DMS114 treated with DMSO at 0.1 percent for 48 hours (cell line): Measurements from ENCODE around the gene EFNA1.

ENCODE experiments used
- DNase-seq: peaks from one replicate; lab custom pipeline; 2025; ENCODE audit not compliant: unreplicated experiment; lab: John Stamatoyannopoulos, UW

EFNA1 gene

DNA sequence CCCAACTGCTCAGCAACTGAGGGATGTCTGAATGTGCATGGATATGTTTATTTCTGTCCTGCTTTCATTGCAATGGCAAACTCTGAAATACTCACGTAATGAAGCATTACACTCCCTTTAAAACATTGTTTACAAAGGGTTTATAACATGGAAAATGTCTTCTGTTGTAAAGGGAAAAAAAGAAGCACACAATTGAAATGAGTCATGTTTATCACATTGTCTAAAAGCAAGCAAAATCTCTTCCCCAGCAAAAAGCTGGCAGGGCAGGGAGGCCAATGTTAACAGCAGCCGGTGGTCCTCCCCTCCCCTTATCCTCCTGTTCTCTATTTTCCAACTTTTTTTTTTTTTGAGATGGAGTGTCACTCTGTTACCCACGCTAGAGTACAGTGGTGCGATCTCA is 3.9 kb upstream of the EFNA1 start:
- no peak for DNase-seq

DNA sequence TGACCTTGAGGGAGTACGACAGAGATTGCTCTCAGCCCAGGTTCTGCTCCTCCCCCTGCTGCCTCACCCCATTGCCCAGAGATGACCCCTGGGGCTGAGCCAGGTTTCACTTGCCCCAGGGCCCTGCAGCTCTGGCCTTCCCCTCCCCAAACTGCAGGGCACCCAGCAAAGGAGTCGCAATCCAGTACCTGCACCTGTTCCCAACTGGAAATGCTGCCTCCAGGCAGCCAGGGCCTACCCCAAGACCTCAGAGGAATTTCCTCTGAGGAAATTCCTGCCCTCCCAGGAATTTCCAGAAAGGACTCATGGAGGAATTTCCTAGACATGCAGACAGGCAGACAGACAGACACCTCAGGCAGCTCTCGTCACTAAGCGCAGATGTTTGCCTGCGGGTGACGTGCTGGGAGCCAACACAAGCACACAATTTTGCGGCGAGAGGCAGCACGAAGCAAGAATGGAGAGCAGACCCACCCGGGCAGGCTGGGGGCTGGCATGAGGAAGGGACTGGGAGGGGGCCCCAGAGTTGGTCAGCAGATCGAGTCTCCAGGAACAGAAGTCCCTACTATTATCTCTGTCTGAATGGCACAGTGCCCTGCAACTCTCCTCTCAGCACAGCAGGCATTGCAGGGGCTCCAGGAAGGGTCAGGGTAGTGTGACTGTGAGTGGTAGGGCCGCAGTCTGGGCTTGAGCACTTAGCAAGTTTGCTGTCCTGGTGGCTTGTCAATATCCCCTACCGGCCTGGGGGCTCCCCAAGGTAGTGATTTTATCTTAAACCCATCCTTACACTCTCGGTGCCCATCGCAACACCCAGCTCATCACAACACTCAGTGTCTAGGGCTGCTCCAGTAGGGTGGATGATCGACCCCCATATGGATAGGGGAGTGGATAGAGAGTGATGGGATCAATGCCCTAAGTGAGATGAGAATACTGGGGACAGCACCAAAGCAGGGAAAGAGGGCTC is 2.9 kb upstream of the EFNA1 start:
- no peak for DNase-seq

DNA sequence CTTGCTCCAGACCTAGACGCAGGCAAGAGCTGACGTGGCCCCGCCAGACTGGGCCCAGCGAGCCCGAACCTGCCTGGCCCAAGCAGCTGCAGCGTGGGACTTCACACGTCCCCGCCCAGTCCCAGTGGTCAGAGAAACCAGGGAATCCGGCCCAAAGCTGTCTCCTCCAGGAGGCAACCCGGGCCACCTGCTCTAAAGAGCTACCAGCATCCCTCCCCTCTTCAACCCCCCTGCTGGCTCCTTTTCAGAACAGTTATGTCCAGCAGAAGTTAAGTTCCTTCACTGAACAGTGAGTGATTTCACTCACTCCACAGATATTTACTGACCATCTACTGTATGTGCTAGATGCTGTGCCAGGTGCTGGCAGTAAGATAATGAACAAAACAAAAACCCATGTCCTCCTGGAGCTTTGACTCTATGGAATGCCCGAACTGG is 2.1 kb upstream of the EFNA1 start:
- DNase-seq: no peak

DNA sequence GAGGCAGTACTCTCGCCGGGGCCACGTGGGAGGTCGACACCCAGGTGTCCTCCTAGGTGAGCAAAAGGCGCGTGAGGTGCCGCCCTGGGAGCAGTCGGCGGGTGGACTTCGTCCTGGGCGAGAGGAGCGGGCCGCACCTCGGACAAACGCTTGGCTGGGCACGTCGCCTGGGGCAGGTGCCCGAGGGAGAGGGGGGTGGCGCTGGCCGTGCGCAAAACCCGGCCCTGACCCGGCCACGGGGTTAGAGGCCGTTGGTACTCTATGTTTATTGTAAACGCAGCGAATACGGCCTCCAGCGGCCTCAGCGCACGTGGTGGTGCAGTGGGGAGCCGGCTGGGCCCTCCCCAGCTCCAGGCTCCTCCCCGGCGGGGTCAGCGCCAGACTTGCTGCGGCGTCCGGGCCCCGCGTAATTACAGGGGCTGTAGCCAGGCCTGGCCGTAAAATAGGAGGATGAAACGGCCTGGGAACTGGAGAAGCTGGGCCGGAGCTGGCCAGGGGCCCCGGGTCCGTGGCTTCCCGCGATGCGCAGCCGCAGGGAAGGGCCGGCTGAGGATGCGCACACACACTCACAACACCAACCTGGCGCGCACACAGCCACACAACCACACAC is 1.6 kb upstream of the EFNA1 start:
- no peak for DNase-seq

DNA sequence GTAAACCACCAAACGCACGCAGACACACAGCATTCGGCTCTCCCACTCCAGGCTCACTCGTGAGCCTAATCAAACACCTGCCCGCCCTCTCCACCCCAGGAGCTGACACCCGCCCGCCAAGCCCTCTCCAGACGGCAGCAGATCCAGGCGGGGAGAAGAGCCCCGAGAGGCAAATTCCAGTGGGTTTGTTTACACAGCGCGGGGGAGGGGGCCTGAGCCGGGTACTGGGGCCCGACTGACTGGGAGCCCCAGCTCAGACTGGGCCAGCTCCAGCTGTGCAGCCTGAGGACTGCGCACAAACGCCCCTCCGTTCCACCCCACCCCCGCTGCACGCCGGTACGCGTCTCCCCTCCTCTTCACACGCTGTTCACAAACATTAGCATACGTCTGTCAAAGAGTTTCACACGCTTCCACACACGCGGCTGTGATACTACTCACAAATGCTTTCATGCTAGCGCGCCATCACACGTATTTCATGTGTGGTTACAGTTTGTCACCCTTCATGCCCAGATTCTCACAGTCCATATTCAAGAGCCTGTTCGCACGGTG is 1.0 kb upstream of the EFNA1 start:
- DNase-seq: no peak

DNA sequence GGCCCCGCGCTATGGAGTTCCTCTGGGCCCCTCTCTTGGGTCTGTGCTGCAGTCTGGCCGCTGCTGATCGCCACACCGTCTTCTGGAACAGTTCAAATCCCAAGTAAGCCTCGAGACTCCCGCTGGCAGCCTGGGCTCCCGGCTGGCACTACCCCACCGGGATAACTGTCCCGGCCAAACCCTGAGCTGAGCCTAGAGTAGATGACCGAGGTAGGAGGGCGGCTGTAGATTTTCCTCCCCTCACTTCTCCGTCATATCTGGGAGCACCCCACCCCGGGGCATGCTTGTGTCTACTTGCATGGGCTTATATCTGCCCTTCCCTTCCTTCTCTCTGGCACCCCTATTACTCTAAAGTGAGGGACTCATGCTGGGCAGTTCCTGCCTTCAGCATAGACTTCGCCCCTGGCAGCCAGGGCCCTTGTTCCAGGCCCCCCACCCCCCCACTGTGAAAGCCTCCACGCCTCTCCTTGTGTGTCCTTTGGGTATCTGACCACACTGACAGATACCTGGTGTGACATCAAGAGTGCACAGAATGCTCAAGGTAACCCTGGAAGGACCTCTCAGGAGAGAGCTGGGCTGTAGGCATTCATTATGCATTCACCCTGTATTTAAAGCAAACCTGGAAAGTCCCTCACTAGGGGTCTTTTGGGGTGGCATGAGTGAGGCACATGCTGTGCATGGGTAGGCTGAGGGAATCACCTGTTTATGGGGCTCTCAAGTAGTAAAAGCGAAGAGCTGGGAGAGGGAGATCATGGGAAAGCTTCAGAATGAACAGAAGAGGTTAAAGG is 485 bp downstream of the EFNA1 start:
- no peak for DNase-seq

DNA sequence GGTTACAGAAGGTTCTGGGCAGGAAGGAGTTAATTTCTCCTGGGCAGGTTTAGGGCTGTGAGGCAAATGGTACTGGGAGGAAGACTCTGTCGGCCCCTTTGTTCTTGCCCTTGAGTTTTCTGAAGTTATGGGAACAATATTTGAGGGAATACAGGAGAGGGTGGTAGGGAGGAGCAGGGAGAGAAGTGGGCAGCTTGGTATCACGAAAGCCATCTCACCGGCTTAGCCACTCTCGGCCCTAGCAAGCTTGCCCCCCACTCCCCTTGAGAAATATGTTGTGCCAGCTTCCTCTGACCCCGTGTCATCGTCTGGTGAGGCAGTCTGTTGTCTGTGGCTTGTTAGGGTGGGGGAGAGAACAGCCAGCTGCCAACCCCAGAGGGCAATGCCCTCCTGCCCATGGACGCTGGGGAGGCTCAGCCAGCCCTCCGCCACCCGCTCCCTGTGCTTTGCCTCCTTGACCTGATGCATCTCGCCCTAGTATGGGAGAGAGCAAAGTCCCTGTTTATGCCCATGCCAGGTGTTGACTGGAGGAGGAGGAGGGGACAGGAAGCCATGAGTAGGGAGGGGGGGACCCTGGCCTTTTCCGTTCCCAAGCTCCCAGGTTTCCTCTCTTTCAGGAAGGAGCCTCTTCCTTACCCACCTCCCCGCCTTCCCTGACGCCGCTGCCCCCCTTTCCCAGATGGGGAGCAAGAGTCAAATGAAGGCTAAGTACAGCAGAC is 1.2 kb downstream of the EFNA1 start:
- no peak for DNase-seq

DNA sequence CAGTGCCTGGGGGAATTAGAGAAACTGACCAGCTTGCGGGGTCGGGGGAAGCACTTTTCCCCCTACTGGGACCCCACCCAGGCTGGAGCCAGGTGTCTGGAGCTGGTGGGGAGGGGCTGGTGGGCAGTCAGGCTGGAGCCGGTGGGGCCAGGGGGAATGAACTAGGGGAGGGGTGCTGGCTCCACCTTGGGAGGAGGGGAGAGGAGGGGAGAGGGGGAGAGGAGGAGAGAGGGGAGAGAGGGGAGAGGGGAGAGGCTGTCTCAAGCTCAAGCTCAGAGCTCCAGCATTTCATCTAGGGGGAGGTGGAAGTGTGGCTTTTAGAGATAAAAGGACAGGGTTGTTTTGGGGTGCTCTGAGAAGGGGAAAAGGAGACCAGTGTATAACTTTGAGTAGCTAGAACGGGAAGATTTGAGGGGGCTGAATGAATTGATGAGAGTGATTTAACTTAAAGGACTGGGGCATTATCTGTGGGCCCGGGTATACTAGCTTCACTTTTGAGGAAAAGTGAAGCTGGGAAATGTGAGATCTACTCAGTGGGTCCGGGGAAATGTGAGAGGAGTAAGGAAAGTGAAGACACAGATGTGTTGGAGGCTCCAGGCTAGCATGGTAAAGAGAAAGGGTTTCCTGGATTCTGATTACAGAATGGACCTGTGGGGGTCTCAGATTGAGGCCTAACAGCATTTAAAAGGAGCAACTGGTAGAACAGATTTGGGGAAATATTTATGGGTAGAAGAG is 2.8 kb downstream of the EFNA1 start:
- no peak for DNase-seq

DNA sequence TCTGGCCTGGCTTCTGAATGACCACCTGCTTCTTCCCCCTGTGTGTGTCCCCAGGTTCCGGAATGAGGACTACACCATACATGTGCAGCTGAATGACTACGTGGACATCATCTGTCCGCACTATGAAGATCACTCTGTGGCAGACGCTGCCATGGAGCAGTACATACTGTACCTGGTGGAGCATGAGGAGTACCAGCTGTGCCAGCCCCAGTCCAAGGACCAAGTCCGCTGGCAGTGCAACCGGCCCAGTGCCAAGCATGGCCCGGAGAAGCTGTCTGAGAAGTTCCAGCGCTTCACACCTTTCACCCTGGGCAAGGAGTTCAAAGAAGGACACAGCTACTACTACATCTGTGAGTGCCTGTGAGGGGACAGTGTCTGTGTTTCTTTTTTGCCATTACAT is 3.6 kb downstream of the EFNA1 start:
- DNase-seq: no peak

DNA sequence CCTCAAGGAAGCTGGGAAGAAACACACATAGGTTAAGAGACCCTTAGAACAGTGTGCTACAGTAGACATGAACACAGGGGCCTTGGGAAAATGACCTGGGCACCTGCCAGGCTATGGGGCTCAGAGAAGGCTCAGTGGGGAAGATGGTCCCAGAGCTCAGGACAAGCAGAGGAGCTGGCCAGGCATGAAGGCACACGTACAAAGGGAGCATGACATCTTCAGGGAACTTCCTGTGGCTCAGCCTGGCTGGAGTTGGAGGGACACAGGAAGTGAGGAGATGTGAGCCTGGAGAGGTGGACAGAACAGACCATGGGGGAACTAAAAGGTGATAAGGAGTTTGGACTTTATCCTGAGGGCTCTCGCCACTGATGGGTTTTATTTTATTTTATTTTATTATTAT is 4.2 kb downstream of the EFNA1 start:
- DNase-seq: no peak

DNA sequence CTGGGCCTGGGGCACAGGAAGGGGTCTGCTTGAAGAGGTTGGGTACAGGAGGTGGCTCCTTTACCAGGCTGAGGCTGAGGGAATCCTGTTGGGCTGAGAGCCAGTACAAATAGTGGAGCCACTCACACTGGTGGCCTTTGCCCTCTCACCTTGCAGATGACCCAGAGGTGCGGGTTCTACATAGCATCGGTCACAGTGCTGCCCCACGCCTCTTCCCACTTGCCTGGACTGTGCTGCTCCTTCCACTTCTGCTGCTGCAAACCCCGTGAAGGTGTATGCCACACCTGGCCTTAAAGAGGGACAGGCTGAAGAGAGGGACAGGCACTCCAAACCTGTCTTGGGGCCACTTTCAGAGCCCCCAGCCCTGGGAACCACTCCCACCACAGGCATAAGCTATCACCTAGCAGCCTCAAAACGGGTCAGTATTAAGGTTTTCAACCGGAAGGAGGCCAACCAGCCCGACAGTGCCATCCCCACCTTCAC is 6.2 kb downstream of the EFNA1 start:
- no peak for DNase-seq

DNA sequence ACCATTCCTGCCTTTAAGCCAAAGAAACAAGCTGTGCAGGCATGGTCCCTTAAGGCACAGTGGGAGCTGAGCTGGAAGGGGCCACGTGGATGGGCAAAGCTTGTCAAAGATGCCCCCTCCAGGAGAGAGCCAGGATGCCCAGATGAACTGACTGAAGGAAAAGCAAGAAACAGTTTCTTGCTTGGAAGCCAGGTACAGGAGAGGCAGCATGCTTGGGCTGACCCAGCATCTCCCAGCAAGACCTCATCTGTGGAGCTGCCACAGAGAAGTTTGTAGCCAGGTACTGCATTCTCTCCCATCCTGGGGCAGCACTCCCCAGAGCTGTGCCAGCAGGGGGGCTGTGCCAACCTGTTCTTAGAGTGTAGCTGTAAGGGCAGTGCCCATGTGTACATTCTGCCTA is 6.6 kb downstream of the EFNA1 start:
- DNase-seq: no peak

DNA sequence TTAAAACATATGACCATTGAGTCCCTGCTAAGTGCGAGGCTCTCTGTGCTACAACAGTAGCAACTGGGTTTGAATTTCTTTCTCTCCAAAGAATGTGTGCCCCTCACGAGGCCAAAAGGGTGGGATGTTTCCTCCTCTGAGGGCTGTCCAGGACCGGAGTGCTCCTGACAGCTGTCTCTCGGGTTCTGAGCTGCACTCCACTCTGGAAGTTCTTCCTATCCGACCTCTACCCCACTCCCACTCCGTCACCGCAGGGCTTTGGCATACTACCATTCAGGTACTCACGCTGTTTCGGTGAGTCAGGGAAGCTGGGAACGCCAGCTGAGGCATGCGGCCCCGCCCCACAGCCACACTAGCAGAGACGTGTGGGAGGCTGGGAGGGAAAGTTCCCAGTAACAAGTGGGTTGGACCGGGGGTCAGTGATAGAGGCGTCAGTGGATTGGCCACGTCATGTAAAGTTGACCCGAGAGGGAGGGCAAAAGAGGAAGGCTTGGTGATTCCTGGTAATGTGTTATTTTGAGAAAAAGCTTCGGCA is 7.3 kb downstream of the EFNA1 start:
- peak; percentile 46 for DNase-seq

DNA sequence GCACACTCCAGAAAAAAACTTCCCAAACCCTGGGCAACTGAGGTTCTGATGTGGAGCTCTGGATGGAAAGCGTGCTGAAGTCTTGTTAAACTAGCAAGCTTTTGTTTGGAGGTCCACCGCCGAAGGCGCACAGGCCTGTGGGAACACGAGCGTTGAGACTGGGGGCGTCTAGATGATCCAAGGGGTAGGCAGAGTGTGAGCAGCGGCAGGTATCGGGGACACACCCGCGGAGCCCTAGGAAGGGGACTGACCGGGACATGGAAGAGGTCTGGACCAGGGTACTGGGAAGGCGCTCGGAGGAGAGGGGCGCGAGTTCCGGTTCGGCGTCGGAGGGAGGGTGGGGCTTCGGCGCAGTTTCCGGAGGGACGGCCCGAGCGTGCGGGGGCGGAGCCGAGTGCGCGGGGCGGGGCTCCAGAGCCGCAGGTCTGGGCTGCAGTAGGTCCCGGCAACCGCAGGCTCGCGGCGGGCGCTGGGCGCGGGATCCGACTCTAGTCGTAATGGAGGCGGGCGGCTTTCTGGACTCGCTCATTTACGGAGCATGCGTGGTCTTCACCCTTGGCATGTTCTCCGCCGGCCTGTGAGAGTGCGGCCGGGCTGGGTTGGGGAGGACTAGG is 7.8 kb downstream of the EFNA1 start, which contains the start of gene SLC50A1:
Gene SLC50A1 (plus strand): TSS at position 438 of the 614 bp plus-strand sequence. CDS start 60 bp downstream, at position 498.
- peak; percentile 94 for DNase-seq

DNA sequence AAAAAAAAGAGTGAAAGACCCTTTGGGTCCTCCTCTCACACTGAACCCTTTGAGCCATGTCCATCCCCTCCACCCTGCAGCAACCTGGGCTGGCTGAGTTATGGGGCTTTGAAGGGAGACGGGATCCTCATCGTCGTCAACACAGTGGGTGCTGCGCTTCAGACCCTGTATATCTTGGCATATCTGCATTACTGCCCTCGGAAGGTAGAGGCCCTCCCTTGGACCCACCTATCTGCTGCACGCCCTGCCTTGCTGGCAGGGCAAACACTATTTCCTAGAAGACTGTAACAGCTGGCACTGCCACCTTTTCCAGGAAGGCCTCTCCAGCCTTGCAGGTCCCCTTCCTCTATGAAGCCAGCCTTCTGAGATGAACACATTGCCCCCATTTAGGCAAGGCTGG is 9.1 kb downstream of the EFNA1 start:
- no peak for DNase-seq

DNA sequence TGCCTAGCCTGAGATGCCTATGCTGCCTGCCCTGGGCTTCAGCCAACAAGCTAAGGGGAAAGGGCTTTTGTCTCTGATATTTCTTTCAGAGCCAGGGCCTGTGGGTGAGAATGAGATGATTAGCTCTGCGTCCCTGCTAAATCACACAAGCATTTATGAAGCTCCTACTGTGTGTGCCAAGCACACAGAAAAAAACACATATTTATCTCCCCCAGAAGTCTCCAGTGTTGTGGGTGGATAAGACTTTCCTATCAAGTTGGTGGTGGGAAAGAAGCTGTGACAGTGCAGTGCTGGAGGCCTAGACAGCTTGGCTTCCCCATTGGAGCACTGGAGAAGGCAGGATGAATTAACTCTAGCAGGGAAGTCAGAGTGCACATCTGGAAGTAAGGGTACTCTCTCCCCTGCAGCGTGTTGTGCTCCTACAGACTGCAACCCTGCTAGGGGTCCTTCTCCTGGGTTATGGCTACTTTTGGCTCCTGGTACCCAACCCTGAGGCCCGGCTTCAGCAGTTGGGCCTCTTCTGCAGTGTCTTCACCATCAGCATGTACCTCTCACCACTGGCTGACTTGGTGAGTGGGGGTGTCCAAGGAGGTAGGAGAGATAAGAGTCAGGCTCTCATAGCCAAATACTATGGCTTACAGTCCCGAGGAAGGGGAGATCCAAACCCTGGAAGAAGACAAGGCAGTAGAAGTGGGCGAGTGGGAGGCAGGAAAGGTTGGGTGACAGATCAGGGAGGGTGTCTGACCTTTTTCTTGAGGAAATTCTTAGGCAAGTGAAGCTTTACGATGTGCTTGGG is 9.7 kb downstream of the EFNA1 start:
- no peak for DNase-seq

DNA sequence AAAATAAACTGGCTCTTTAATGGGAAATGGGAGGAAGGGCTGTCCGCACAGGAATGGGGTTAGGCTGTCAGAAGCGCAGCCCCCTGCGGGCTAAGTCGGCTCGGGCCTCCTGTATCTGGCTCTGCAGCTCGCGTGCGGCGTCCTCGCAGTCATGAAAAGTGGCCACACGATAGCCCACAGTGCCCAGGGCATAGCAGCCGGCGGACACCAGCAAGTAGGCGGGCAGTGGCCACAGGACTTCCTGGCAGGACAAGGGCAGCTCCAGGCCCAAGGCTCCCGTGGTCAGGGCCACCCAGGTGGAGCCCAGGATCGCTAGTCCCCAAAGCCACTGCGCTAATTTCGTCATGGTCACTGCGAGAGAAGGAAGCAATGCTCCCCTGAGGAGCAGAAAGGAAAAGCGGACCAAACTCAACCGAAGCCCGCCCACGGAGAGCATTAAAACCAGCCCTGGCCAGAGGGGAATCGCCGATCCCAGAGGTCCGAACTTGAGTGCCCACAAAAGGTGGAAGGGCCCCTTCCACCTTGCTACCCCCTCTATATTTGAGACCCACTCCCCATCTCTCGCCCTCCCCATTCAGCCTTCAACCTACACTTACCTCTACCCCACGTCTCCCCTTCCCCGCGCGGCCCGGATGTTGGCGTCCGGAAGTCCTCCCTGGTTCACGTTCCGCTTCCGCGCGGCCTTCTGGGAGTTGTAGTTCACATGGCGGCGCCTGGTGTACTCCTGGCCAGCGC is 12.4 kb downstream of the EFNA1 start, which contains the start of gene DPM3:
Gene DPM3 (minus strand): TSS at position 637 of the 735 bp plus-strand sequence. CDS start 291 bp downstream, at position 346.
- peak; percentile 86 for DNase-seq

DNA sequence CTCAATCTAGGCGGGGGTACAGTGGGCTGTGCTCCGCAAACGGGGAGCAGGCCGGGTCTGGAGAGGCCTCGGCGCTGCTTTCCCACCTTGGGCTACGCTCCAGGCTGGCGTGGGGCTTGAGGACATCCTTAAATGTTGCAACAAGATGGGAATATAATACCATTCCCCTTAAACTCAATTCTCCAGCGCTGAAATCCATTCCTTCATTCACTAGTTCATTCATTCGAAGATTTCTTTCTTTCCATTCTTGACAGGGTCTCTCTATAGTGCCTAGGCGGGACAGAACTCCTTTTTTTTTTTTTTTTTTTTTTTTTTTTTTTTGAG is 12.9 kb downstream of the EFNA1 start:
- no peak for DNase-seq
